Stomach (tissue), 4 donors: ENCODE measurements around the gene WWOX.

Experiments used
- EP300 ChIP-seq: sonication (generic); formaldehyde crosslinking; IDR thresholded peaks from one replicate; pipeline ENCODE4 v1.6.1; 2017; ENCODE audit warnings: antibody characterized with exemption
- POLR2A ChIP-seq, 4 donors: fragments of 450-650 bp; IDR thresholded peaks; one replicate each; pipeline ENCODE4 v1.6.1; 2016; ENCODE audit warnings: antibody characterized with exemption in 4 of 4, control low read depth in 2 of 4, mild to moderate bottlenecking in 1 of 4, moderate library complexity in 1 of 4
- POLR2AphosphoS5 ChIP-seq, 3 donors: sonication (generic); formaldehyde crosslinking; IDR thresholded peaks; one replicate each; pipeline ENCODE4 v1.6.1; 2016; ENCODE audit warnings: antibody characterized with exemption in 3 of 3
- TF ChIP-seq, protein P1 (sequence below), 7 experiments: fragments of 450-650 bp in 4 of 7; fragments of 200-600 bp in 3 of 7; sonication (generic) in 3 of 7; IDR thresholded peaks; one replicate each; pipeline ENCODE4 v1.5.1; 2016 to 2019; ENCODE audit warnings: antibody characterized with exemption in 7 of 7, control low read depth in 2 of 7, mild to moderate bottlenecking in 1 of 7

DNA sequence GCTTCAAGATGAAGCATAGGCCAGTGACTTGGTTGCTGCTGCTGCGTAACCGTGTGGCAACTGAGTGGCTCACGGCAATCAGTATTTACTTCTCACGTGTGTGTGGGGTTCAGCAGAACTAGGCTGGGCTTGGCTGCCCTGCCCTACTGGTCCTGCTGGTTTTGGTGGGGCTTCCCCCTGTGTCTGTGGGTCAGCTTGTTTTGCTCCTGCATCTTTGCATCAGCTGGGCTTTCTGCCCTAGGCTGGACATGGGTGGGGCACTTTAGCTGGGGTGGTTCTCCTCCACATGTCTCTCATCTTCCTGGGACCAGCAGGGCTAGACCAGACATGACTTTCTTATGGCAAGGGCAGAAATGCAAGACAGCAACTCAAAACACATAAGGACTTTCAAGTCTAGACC lies 950.6 kb downstream of the WWOX start:
- TF ChIP-seq, protein P1, sequence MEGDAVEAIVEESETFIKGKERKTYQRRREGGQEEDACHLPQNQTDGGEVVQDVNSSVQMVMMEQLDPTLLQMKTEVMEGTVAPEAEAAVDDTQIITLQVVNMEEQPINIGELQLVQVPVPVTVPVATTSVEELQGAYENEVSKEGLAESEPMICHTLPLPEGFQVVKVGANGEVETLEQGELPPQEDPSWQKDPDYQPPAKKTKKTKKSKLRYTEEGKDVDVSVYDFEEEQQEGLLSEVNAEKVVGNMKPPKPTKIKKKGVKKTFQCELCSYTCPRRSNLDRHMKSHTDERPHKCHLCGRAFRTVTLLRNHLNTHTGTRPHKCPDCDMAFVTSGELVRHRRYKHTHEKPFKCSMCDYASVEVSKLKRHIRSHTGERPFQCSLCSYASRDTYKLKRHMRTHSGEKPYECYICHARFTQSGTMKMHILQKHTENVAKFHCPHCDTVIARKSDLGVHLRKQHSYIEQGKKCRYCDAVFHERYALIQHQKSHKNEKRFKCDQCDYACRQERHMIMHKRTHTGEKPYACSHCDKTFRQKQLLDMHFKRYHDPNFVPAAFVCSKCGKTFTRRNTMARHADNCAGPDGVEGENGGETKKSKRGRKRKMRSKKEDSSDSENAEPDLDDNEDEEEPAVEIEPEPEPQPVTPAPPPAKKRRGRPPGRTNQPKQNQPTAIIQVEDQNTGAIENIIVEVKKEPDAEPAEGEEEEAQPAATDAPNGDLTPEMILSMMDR (IDR thresholded peaks at IDR 0.05), result no peak
- TF ChIP-seq POLR2AphosphoS5 (IDR thresholded peaks at IDR 0.05), result no peak
- no peak for TF ChIP-seq POLR2A (IDR thresholded peaks at IDR 0.05)
- no peak for TF ChIP-seq EP300
